Body of pancreas (tissue), 4 donors: ENCODE data around the gene NBAS.

ENCODE experiments used
- POLR2A ChIP-seq, 3 donors: fragments of 450-650 bp; IDR thresholded peaks; one replicate each; pipeline ENCODE4 v1.6.1; 2016; ENCODE audit warnings: antibody characterized with exemption in 3 of 3, mild to moderate bottlenecking in 2 of 3
- TF ChIP-seq, protein P1 (sequence below), 7 experiments: fragments of 450-650 bp in 4 of 7; fragments of 200-600 bp in 3 of 7; sonication (generic) in 3 of 7; IDR thresholded peaks; one replicate each; pipeline ENCODE4 v1.5.1; 2016 to 2019; ENCODE audit warnings: antibody characterized with exemption in 7 of 7

DNA sequence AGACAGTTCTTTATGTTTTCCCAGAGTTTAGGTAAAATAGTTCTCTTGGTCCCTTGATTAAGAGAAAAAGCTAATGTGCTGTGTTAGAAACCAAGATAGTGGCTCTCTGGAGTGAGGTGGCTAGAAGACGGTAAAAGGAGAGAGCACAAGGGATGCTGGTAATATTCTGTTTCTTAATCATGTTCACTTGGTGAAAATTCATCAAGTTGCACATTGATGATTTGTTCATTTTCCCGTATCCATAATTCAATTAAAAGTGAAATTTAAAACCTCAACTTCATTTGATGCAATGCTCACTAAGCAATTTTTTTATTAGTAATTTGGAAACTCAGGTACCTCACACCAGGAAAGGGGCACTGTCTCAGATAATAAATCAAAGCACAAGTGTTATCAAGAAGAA is 113.8 kb downstream of the NBAS start:
- TF ChIP-seq, protein P1, sequence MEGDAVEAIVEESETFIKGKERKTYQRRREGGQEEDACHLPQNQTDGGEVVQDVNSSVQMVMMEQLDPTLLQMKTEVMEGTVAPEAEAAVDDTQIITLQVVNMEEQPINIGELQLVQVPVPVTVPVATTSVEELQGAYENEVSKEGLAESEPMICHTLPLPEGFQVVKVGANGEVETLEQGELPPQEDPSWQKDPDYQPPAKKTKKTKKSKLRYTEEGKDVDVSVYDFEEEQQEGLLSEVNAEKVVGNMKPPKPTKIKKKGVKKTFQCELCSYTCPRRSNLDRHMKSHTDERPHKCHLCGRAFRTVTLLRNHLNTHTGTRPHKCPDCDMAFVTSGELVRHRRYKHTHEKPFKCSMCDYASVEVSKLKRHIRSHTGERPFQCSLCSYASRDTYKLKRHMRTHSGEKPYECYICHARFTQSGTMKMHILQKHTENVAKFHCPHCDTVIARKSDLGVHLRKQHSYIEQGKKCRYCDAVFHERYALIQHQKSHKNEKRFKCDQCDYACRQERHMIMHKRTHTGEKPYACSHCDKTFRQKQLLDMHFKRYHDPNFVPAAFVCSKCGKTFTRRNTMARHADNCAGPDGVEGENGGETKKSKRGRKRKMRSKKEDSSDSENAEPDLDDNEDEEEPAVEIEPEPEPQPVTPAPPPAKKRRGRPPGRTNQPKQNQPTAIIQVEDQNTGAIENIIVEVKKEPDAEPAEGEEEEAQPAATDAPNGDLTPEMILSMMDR (IDR thresholded peaks at IDR 0.05), result no peak
- no peak for TF ChIP-seq POLR2A (IDR thresholded peaks at IDR 0.05)
